Liver (tissue), 9 donors: Measurements from ENCODE around the gene DLK2. TPM values are rescaled to one million over a fixed set of nuclear protein-coding genes. Genes with fewer than 3 reads are reported as not detected.
"Not testable (repeated sequence)": the region's sequence is repeated elsewhere in the genome, so short reads cannot be mapped to it uniquely, and the experiment has no call there.

ENCODE experiments used
- DNase-seq: peaks from one replicate; pipeline ENCODE4 v3.0.0-alpha.2; 2017; ENCODE audit warnings: low spot score
- H3K27ac ChIP-seq, 2 donors: one replicate each; pipeline ENCODE4 v1.7.0; 2013; ENCODE audit warnings: inconsistent platforms in 2 of 2, low read length in 2 of 2, control low read depth in 1 of 2, low read depth in 1 of 2, mild to moderate bottlenecking in 1 of 2
- H3K27me3 ChIP-seq, 4 donors: one replicate each; pipeline versions ENCODE4 v1.6.1 to v1.7.0; 2013; ENCODE audit warnings: low read length in 3 of 4, inconsistent platforms in 1 of 4, mild to moderate bottlenecking in 1 of 4, moderate library complexity in 1 of 4; ENCODE audit not compliant: control insufficient read depth in 4 of 4, insufficient read depth in 4 of 4
- H3K36me3 ChIP-seq, 4 donors: one replicate each; pipeline versions ENCODE4 v1.6.1 to v1.7.0; 2013; ENCODE audit warnings: low read length in 3 of 4, mild to moderate bottlenecking in 3 of 4, low read depth in 1 of 4, moderate library complexity in 1 of 4; ENCODE audit not compliant: control insufficient read depth in 4 of 4, insufficient read depth in 3 of 4
- H3K4me1 ChIP-seq, 4 donors: one replicate each; pipeline versions ENCODE4 v1.6.1 to v1.7.0; 2013; ENCODE audit warnings: low read length in 3 of 4, mild to moderate bottlenecking in 3 of 4, moderate library complexity in 1 of 4; ENCODE audit not compliant: control insufficient read depth in 4 of 4, insufficient read depth in 4 of 4
- H3K4me3 ChIP-seq, 3 donors: one replicate each; pipeline versions ENCODE4 v1.6.1 to v1.7.0; 2013; ENCODE audit warnings: low read length in 3 of 3, control low read depth in 1 of 3, low read depth in 1 of 3, mild to moderate bottlenecking in 1 of 3
- H3K9ac ChIP-seq, 2 donors: one replicate each; pipeline ENCODE4 v1.7.0; 2013; ENCODE audit warnings: low read length in 2 of 2, mild to moderate bottlenecking in 2 of 2, moderate library complexity in 2 of 2, control low read depth in 1 of 2, low read depth in 1 of 2
- H3K9me3 ChIP-seq, 4 donors: one replicate each; pipeline versions ENCODE4 v1.6.1 to v1.7.0; 2013; ENCODE audit warnings: low read length in 3 of 4; ENCODE audit not compliant: control insufficient read depth in 4 of 4
- CTCF ChIP-seq: fragments of 150-350 bp; IDR thresholded peaks from 2 replicates; pipeline ENCODE4 v1.5.1; 2017; ENCODE audit warnings: improper control_type of control experiment, low read depth, low read length; ENCODE audit not compliant: missing input control
- EGR1 ChIP-seq, 2 donors: IDR thresholded peaks; 2 replicates each; pipeline ENCODE4 v1.6.1; 2016 to 2018; ENCODE audit warnings: antibody characterized with exemption in 2 of 2, low read depth in 2 of 2
- FOXA1 ChIP-seq: IDR thresholded peaks from 2 replicates; pipeline ENCODE4 v1.6.1; 2016; ENCODE audit warnings: antibody characterized with exemption
- FOXA2 ChIP-seq: IDR thresholded peaks from 2 replicates; pipeline ENCODE4 v1.6.1; 2016; ENCODE audit warnings: antibody characterized with exemption
- GABPA ChIP-seq, 2 donors: IDR thresholded peaks in 1 of 2; conservative IDR thresholded peaks in 1 of 2; 2 replicates each; pipeline ENCODE4 v1.6.1; 2016; ENCODE audit warnings: antibody characterized with exemption in 2 of 2, mild to moderate bottlenecking in 1 of 2, moderate library complexity in 1 of 2
- HNF4A ChIP-seq, 2 donors: conservative IDR thresholded peaks; 2 replicates each; pipeline ENCODE4 v1.6.1; 2016; ENCODE audit warnings: antibody characterized with exemption in 2 of 2, mild to moderate bottlenecking in 2 of 2
- HNF4G ChIP-seq: IDR thresholded peaks from 2 replicates; pipeline ENCODE4 v1.6.1; 2016; ENCODE audit warnings: antibody characterized with exemption
- JUND ChIP-seq, 2 donors: IDR thresholded peaks; 2 replicates each; pipeline ENCODE4 v1.6.1; 2016; ENCODE audit warnings: antibody characterized with exemption in 2 of 2
- NR2F2 ChIP-seq: IDR thresholded peaks from 2 replicates; pipeline ENCODE4 v1.6.1; 2016; ENCODE audit warnings: antibody characterized with exemption
- RAD21 ChIP-seq, 2 donors: IDR thresholded peaks; 2 replicates each; pipeline ENCODE4 v1.6.1; 2016; ENCODE audit warnings: antibody characterized with exemption in 2 of 2, mild to moderate bottlenecking in 2 of 2
- RXRA ChIP-seq, 2 donors: IDR thresholded peaks; 2 replicates each; pipeline ENCODE4 v1.6.1; 2017 to 2018; ENCODE audit warnings: antibody characterized with exemption in 2 of 2, mild to moderate bottlenecking in 1 of 2
- SP1 ChIP-seq: IDR thresholded peaks from 2 replicates; pipeline ENCODE4 v1.6.1; 2018; ENCODE audit warnings: antibody characterized with exemption, mild to moderate bottlenecking
- TAF1 ChIP-seq: conservative IDR thresholded peaks from 2 replicates; pipeline ENCODE4 v1.6.1; 2016; ENCODE audit warnings: antibody characterized with exemption, mild to moderate bottlenecking
- YY1 ChIP-seq: IDR thresholded peaks from 2 replicates; pipeline ENCODE4 v1.6.1; 2016; ENCODE audit warnings: antibody characterized with exemption, mild to moderate bottlenecking
- WGBS: extraction: QIAGEN DNeasy Blood & Tissue Kit; methylation state at CpG from one replicate; pipeline ENCODE4 v1.1.7; 2013; 5-methylcytosine and 5-hydroxymethylcytosine counted together
- polyA plus RNA-seq, 2 donors: library from polyadenylated mRNA; stranded (reverse) in 1 of 2; unstranded in 1 of 2; fragments of 200-250 nt in 1 of 2; fragments of >200 nt in 1 of 2; fragmentation: Nextera tagmentation in 1 of 2; extraction: Ambion mirVana in 1 of 2; gene quantifications; one replicate each; pipeline versions ENCODE4 v1.2.1 to v1.2.3, GENCODE V29; 2013 to 2015
- total RNA-seq, 2 donors: library from RNA; depleted of rRNA; stranded (reverse); fragments of >200 nt; gene quantifications; one replicate each; pipeline ENCODE4 v1.2.3, GENCODE V29; 2014
- TF ChIP-seq, protein P1 (sequence below): IDR thresholded peaks from 2 replicates; pipeline ENCODE4 v1.6.1; 2016; ENCODE audit warnings: antibody characterized with exemption
- TF ChIP-seq, protein P2 (sequence below): IDR thresholded peaks from 2 replicates; pipeline ENCODE4 v1.6.1; 2016; ENCODE audit warnings: antibody characterized with exemption
- TF ChIP-seq, protein P3 (sequence below): IDR thresholded peaks from 2 replicates; pipeline ENCODE4 v1.6.1; 2016; ENCODE audit warnings: antibody characterized with exemption
- TF ChIP-seq, protein P4 (sequence below): IDR thresholded peaks from 2 replicates; pipeline ENCODE4 v1.6.1; 2016; ENCODE audit warnings: antibody characterized with exemption, mild to moderate bottlenecking
- donor health status: healthy.
- donor health status: healthy.
- donor health status: healthy.
- donor health status: healthy.
- donor health status: healthy.

Gene DLK2
- total and polyA plus RNA-seq, 4 donors: 0.08 to 1.0 (median 0.08) TPM; not detected in 1

DNA sequence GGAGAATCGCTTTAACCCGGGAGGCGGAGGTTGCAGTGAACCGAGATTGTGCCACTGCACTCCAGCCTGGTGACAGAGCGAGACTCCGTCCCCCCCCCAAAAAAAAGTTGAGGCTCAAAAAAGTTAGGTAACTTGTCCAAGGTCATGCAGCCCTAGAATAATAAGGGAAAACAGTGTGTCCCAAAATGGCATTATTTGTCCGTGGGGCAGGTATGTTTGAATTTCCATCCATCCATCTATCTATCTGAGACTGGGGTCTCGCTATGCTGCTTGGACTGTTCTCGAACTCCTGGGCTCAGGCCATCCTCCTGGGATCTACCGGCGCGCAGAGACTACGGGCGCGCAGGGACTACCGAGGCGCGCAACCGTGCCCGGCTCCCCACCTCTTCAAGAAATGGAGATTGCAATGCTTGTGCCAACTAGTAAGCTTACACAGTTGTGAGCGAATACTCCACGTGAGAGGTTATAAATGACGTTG is 28.4 kb downstream of the DLK2 start:
- peaks cover 0 to 2% (median 0%) of the 10 kb centered on the region in 4 donors for H3K36me3 ChIP-seq
- peak overlapping the region in 1 of 2 donors; percentile 79 for H3K9ac ChIP-seq
- 44% methylated on average over 23 of the region's 23 CpGs for WGBS
- H3K9me3 ChIP-seq: no peaks in the 10 kb centered on the region
- peaks cover 4 to 19% (median 18%) of the 10 kb centered on the region in 4 donors for H3K4me1 ChIP-seq
- peak overlapping the region; percentile 84 to 93 for H3K27ac ChIP-seq
- H3K27me3 ChIP-seq: no peaks in the 10 kb centered on the region
- no peak for TF ChIP-seq RAD21 (IDR thresholded peaks at IDR 0.05)
- TF ChIP-seq FOXA2: no peak
- TF ChIP-seq TAF1: no peak
- TF ChIP-seq FOXA1: no peak
- TF ChIP-seq CTCF: no peak
- TF ChIP-seq EGR1 (IDR thresholded peaks at IDR 0.05; ENCODE audit: low read depth in 2 of 2): no peak
- TF ChIP-seq HNF4A (conservative IDR thresholded peaks at IDR 0.05): no peak
- TF ChIP-seq GABPA (IDR thresholded peaks at IDR 0.05 in 1 of 2, conservative IDR thresholded peaks at IDR 0.05 in 1 of 2): no peak
- TF ChIP-seq, protein P1, sequence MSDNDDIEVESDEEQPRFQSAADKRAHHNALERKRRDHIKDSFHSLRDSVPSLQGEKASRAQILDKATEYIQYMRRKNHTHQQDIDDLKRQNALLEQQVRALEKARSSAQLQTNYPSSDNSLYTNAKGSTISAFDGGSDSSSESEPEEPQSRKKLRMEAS: no peak
- TF ChIP-seq JUND (IDR thresholded peaks at IDR 0.05): no peak
- TF ChIP-seq YY1: no peak
- TF ChIP-seq HNF4G: no peak
- no peak for TF ChIP-seq NR2F2
- TF ChIP-seq, protein P2, sequence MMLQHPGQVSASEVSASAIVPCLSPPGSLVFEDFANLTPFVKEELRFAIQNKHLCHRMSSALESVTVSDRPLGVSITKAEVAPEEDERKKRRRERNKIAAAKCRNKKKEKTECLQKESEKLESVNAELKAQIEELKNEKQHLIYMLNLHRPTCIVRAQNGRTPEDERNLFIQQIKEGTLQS: no peak
- TF ChIP-seq, protein P3, sequence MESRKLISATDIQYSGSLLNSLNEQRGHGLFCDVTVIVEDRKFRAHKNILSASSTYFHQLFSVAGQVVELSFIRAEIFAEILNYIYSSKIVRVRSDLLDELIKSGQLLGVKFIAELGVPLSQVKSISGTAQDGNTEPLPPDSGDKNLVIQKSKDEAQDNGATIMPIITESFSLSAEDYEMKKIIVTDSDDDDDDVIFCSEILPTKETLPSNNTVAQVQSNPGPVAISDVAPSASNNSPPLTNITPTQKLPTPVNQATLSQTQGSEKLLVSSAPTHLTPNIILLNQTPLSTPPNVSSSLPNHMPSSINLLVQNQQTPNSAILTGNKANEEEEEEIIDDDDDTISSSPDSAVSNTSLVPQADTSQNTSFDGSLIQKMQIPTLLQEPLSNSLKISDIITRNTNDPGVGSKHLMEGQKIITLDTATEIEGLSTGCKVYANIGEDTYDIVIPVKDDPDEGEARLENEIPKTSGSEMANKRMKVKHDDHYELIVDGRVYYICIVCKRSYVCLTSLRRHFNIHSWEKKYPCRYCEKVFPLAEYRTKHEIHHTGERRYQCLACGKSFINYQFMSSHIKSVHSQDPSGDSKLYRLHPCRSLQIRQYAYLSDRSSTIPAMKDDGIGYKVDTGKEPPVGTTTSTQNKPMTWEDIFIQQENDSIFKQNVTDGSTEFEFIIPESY: no peak
- DNase-seq: no peak
- peak overlapping the region; percentile 64 to 91 (median 68) for H3K4me3 ChIP-seq

- H3K36me3 ChIP-seq, H3K27ac ChIP-seq, H3K9me3 ChIP-seq, H3K4me3 ChIP-seq, DNase-seq, H3K9ac ChIP-seq, H3K27me3 ChIP-seq: not testable (repeated sequence)
- WGBS: 99% methylated on average over 33 of the region's 33 CpGs
- peaks cover 4 to 19% (median 18%) of the 10 kb centered on the region in 4 donors for H3K4me1 ChIP-seq
Measured at GRCh38 chr6:43425083-43425482, 30.3 kb downstream of the DLK2 start.

DNA sequence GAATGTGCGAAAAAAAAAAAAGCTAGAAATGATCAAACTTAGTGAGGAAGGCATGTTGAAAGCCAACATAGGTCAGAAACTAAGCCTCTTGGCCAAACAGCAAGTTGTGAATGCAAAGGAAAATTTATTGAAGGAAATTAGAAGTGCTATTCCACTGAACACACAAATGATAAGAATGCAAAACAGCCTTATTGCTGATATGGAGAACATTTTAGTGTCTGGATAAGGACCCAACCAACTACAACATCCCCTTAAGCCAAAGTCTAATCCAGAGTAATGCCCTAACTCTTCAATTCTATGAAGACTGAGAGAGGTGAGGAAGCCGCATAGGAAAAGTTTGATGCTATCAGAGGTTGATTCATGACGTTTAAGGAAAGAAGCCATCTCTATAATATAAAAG is 33.5 kb downstream of the DLK2 start:
- H3K27me3 ChIP-seq: no peaks in the 10 kb centered on the region
- no peak overlapping the region for H3K9ac ChIP-seq
- H3K36me3 ChIP-seq: no peaks in the 10 kb centered on the region
- H3K4me1 ChIP-seq: peaks cover 0 to 4% (median 1%) of the 10 kb centered on the region in 4 donors
- H3K9me3 ChIP-seq: no peaks in the 10 kb centered on the region
- H3K27ac ChIP-seq: no peak overlapping the region
- DNase-seq: no peak
- WGBS: 80% methylated on average over 3 of the region's 3 CpGs
- no peak overlapping the region for H3K4me3 ChIP-seq
- TF ChIP-seq SP1: no peak
- TF ChIP-seq FOXA2: no peak
- no peak for TF ChIP-seq JUND (IDR thresholded peaks at IDR 0.05)
- TF ChIP-seq FOXA1: no peak
- no peak for TF ChIP-seq RXRA (IDR thresholded peaks at IDR 0.05)
- no peak for TF ChIP-seq GABPA (IDR thresholded peaks at IDR 0.05 in 1 of 2, conservative IDR thresholded peaks at IDR 0.05 in 1 of 2)
- no peak for TF ChIP-seq RAD21 (IDR thresholded peaks at IDR 0.05)
- no peak for TF ChIP-seq NR2F2
- TF ChIP-seq, protein P2: no peak
- TF ChIP-seq TAF1: no peak
- TF ChIP-seq, protein P4, sequence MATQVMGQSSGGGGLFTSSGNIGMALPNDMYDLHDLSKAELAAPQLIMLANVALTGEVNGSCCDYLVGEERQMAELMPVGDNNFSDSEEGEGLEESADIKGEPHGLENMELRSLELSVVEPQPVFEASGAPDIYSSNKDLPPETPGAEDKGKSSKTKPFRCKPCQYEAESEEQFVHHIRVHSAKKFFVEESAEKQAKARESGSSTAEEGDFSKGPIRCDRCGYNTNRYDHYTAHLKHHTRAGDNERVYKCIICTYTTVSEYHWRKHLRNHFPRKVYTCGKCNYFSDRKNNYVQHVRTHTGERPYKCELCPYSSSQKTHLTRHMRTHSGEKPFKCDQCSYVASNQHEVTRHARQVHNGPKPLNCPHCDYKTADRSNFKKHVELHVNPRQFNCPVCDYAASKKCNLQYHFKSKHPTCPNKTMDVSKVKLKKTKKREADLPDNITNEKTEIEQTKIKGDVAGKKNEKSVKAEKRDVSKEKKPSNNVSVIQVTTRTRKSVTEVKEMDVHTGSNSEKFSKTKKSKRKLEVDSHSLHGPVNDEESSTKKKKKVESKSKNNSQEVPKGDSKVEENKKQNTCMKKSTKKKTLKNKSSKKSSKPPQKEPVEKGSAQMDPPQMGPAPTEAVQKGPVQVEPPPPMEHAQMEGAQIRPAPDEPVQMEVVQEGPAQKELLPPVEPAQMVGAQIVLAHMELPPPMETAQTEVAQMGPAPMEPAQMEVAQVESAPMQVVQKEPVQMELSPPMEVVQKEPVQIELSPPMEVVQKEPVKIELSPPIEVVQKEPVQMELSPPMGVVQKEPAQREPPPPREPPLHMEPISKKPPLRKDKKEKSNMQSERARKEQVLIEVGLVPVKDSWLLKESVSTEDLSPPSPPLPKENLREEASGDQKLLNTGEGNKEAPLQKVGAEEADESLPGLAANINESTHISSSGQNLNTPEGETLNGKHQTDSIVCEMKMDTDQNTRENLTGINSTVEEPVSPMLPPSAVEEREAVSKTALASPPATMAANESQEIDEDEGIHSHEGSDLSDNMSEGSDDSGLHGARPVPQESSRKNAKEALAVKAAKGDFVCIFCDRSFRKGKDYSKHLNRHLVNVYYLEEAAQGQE: no peak
